Measurements from ENCODE around the gene RPS6KA2. TPM values are rescaled to one million over a fixed set of nuclear protein-coding genes. Genes with fewer than 3 reads are reported as not detected.

The RPS6KA2 gene
- total and polyA plus RNA-seq, 2 experiments from 2014 or later = 19.3 to 24.0 TPM

DNA sequence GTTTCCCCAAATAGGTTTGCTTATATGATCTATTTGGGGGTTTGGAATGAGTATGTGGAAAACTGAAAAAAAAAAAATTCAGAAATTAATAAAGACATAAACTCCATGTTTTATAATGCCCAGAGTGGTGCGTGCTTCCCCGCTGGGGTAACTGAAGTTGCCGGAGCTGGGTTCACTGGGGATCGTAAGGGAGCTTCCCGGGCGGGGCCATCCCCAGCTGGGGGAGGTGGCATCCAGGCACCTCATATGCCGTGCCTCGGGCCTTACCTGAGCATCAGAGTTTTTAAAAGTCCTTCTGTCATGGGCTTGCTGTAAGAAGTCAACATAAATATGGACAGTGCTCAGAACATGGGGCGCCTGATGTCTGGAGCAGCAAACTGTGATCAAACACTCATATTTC is 22.7 kb downstream of the RPS6KA2 start:
- no peak for DNase-seq (ENCODE audit: low read depth in 1 of 2, low spot score in 1 of 2)
- Histone ChIP-seq H3K27ac (no peak overlapping the region), H3K9me3 (ENCODE audit: low read depth) (no peaks in the 10 kb centered on the region), H3K4me1 (ENCODE audit: low read depth) (peaks cover 5% of the 10 kb centered on the region), H3K27me3 (no peaks in the 10 kb centered on the region), H3K4me3 (no peak overlapping the region), H3K36me3 (no peaks in the 10 kb centered on the region)
- TF ChIP-seq, protein P1, sequence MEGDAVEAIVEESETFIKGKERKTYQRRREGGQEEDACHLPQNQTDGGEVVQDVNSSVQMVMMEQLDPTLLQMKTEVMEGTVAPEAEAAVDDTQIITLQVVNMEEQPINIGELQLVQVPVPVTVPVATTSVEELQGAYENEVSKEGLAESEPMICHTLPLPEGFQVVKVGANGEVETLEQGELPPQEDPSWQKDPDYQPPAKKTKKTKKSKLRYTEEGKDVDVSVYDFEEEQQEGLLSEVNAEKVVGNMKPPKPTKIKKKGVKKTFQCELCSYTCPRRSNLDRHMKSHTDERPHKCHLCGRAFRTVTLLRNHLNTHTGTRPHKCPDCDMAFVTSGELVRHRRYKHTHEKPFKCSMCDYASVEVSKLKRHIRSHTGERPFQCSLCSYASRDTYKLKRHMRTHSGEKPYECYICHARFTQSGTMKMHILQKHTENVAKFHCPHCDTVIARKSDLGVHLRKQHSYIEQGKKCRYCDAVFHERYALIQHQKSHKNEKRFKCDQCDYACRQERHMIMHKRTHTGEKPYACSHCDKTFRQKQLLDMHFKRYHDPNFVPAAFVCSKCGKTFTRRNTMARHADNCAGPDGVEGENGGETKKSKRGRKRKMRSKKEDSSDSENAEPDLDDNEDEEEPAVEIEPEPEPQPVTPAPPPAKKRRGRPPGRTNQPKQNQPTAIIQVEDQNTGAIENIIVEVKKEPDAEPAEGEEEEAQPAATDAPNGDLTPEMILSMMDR (IDR thresholded peaks at IDR 0.05; ENCODE audit: low read depth, low read length) = no peak

GRCh38 chr6:166603043-166603690 is 23.9 kb downstream of the RPS6KA2 start:
- H3K9me3 ChIP-seq (ENCODE audit: low read depth) = no peaks in the 10 kb centered on the region
- H3K4me1 ChIP-seq (ENCODE audit: low read depth) = peaks cover 5% of the 10 kb centered on the region
- no peak for DNase-seq (ENCODE audit: low read depth in 1 of 2, low spot score in 1 of 2)
- H3K36me3 ChIP-seq = no peaks in the 10 kb centered on the region
- no peak overlapping the region for H3K27ac ChIP-seq
- no peaks in the 10 kb centered on the region for H3K27me3 ChIP-seq
- TF ChIP-seq, protein P1 (IDR thresholded peaks at IDR 0.05; ENCODE audit: low read depth, low read length) = no peak
- no peak overlapping the region for H3K4me3 ChIP-seq

GRCh38 chr6:166601956-166602355 is 25.1 kb downstream of the RPS6KA2 start:
- TF ChIP-seq, protein P1 (IDR thresholded peaks at IDR 0.05; ENCODE audit: low read depth, low read length) = no peak
- no peaks in the 10 kb centered on the region for H3K9me3 ChIP-seq (ENCODE audit: low read depth)
- DNase-seq (ENCODE audit: low read depth in 1 of 2, low spot score in 1 of 2) = no peak
- H3K27me3 ChIP-seq = no peaks in the 10 kb centered on the region
- no peak overlapping the region for H3K4me3 ChIP-seq
- H3K36me3 ChIP-seq = no peaks in the 10 kb centered on the region
- peaks cover 5% of the 10 kb centered on the region for H3K4me1 ChIP-seq (ENCODE audit: low read depth)
- no peak overlapping the region for H3K27ac ChIP-seq

DNA sequence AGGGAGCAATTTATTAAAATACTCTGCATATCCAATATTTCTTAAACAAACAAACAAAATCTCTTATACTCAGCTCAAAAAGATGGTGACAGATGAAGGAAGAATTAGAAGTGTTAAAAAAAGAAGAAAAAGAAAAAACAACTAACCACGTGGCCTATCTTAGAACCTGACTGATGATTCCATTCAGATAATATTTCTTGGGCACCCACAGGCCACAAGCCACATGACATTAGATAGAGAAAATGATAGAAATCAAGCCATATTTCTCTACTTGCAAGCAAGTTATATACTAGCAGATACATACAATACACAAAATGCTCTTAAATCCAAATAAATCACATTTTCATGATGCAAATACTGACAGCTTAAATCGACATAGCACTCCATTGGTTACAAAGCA is 26.1 kb downstream of the RPS6KA2 start:
- Histone ChIP-seq H3K27me3 (no peaks in the 10 kb centered on the region), H3K9me3 (ENCODE audit: low read depth) (no peaks in the 10 kb centered on the region), H3K36me3 (no peaks in the 10 kb centered on the region), H3K4me1 (ENCODE audit: low read depth) (peaks cover 3% of the 10 kb centered on the region), H3K4me3 (no peak overlapping the region), H3K27ac (no peak overlapping the region)
- TF ChIP-seq, protein P1 (IDR thresholded peaks at IDR 0.05; ENCODE audit: low read depth, low read length) = no peak
- no peak for DNase-seq (ENCODE audit: low read depth in 1 of 2, low spot score in 1 of 2)

- Histone ChIP-seq H3K9me3 (ENCODE audit: low read depth) (no peaks in the 10 kb centered on the region), H3K4me1 (ENCODE audit: low read depth) (no peaks in the 10 kb centered on the region), H3K4me3 (no peak overlapping the region), H3K36me3 (no peaks in the 10 kb centered on the region), H3K27me3 (no peaks in the 10 kb centered on the region), H3K27ac (no peak overlapping the region)
- DNase-seq (ENCODE audit: low read depth in 1 of 2, low spot score in 1 of 2) = no peak
- TF ChIP-seq, protein P1 (IDR thresholded peaks at IDR 0.05; ENCODE audit: low read depth, low read length) = no peak
Measured at GRCh38 chr6:166599205-166599604, 27.8 kb downstream of the RPS6KA2 start.
